Measurements from ENCODE around the gene SLC26A1.

SLC26A1 gene

DNA sequence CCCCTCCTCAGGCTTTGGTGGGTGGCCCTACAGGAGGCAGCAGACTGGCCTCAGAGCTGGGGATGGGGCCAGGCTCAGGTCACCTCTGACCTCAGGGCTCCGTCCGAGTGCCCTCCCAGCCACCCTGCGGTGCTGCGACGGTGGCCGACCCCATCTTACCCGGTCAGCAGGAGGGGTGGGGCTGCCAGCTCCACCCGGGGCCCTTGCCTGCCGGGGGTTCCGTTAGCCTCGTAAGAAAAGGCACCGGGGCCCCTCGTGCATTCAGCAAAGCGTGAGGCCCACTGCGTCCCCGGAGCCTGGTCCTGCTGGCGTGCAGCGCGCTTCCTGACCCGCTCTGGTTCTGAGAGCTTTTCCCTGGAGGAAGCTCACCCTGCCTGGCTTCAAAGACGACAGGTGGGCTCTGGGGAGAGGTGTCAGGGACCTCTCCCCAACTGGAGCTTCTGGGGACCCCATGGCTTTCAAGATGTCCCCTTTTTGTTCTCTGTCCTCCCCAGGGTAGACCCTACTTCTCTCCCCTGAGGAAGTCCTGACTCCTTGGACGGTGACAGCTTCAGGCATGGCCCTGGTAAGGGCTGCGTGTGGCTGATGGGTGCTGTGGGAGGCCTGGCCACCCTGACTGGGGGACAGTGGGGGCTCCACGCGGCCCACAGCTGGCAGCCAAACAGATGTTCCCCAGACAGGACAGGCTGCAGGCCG is 34.2 kb upstream of the SLC26A1 start:
- no peak overlapping the region for H3K4me3 ChIP-seq (ENCODE audit: low read depth, low read length)
- H3K27me3 ChIP-seq (ENCODE audit: control insufficient read depth, insufficient read depth, low read length) = no peaks in the 10 kb centered on the region
- H3K27ac ChIP-seq (ENCODE audit: low read depth, low read length) = no peak overlapping the region
- H3K4me1 ChIP-seq (ENCODE audit: control insufficient read depth, insufficient read depth, low read length) = no peaks in the 10 kb centered on the region; the same call in 1 of the 2 replicates
- no peaks in the 10 kb centered on the region for H3K9me3 ChIP-seq (ENCODE audit: control insufficient read depth, insufficient read depth, low read length)
- no peak overlapping the region for H3K9ac ChIP-seq (ENCODE audit: low read depth, low read length)
- peaks cover 17% of the 10 kb centered on the region for H3K36me3 ChIP-seq (ENCODE audit: control insufficient read depth, insufficient read depth, low read length)

DNA sequence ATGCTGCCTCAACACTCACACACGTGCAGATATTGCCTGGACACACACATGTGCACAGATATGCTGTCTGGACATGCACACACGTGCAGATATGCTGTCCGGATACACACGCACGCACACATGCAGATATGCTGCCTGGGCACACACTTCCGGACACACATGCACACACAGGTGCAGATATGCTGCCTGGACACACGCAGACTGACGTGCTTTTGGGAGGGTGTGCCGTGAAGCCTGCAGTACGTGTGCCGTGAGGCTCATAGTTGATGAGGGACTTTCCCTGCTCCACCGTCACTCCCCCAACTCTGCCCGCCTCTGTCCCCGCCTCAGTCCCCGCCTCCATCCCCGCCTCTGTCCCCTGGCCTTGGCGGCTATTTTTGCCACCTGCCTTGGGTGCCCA is 32.9 kb upstream of the SLC26A1 start:
- Histone ChIP-seq H3K27me3 (ENCODE audit: control insufficient read depth, insufficient read depth, low read length) (no peaks in the 10 kb centered on the region), H3K36me3 (ENCODE audit: control insufficient read depth, insufficient read depth, low read length) (peaks cover 17% of the 10 kb centered on the region), H3K27ac (ENCODE audit: low read depth, low read length) (no peak overlapping the region), H3K4me1 (ENCODE audit: control insufficient read depth, insufficient read depth, low read length) (no peaks in the 10 kb centered on the region; the same call in 1 of the 2 replicates), H3K4me3 (ENCODE audit: low read depth, low read length) (no peak overlapping the region), H3K9ac (ENCODE audit: low read depth, low read length) (no peak overlapping the region), H3K9me3 (ENCODE audit: control insufficient read depth, insufficient read depth, low read length) (no peaks in the 10 kb centered on the region)

DNA sequence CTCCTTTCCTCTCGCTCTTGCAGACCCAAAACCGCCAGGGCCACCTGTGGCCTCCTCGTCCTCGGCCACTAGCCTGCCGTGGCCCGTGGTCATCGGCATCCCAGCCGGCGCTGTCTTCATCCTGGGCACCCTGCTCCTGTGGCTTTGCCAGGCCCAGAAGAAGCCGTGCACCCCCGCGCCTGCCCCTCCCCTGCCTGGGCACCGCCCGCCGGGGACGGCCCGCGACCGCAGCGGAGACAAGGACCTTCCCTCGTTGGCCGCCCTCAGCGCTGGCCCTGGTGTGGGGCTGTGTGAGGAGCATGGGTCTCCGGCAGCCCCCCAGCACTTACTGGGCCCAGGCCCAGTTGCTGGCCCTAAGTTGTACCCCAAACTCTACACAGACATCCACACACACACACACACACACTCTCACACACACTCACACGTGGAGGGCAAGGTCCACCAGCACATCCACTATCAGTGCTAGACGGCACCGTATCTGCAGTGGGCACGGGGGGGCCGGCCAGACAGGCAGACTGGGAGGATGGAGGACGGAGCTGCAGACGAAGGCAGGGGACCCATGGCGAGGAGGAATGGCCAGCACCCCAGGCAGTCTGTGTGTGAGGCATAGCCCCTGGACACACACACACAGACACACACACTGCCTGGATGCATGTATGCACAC is 31.8 kb upstream of the SLC26A1 start:
- Histone ChIP-seq H3K9ac (ENCODE audit: low read depth, low read length) (no peak overlapping the region), H3K27me3 (ENCODE audit: control insufficient read depth, insufficient read depth, low read length) (no peaks in the 10 kb centered on the region), H3K36me3 (ENCODE audit: control insufficient read depth, insufficient read depth, low read length) (peaks cover 17% of the 10 kb centered on the region), H3K4me3 (ENCODE audit: low read depth, low read length) (no peak overlapping the region), H3K27ac (ENCODE audit: low read depth, low read length) (no peak overlapping the region), H3K9me3 (ENCODE audit: control insufficient read depth, insufficient read depth, low read length) (no peaks in the 10 kb centered on the region), H3K4me1 (ENCODE audit: control insufficient read depth, insufficient read depth, low read length) (no peaks in the 10 kb centered on the region; the same call in 1 of the 2 replicates)

DNA sequence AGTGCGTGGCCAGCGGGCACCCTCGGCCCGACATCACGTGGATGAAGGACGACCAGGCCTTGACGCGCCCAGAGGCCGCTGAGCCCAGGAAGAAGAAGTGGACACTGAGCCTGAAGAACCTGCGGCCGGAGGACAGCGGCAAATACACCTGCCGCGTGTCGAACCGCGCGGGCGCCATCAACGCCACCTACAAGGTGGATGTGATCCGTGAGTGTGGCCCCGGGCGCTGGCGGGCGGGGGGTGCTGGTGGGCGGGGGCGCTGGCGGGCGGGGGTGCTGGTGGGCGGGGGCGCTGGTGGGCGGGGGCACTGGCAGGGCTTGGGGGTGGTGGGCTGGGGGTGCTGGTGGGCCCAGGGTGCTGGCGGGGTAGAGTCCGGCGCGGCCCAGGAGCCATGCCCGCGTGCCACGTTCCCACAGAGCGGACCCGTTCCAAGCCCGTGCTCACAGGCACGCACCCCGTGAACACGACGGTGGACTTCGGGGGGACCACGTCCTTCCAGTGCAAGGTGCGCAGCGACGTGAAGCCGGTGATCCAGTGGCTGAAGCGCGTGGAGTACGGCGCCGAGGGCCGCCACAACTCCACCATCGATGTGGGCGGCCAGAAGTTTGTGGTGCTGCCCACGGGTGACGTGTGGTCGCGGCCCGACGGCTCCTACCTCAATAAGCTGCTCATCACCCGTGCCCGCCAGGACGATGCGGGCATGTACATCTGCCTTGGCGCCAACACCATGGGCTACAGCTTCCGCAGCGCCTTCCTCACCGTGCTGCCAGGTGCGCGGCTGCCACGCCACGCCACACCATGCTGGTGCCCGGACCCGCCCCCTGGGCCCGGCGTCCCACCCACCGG is 30.9 kb upstream of the SLC26A1 start:
- Histone ChIP-seq H3K4me1 (ENCODE audit: control insufficient read depth, insufficient read depth, low read length) (peaks cover 2% of the 10 kb centered on the region; the same call in 1 of the 2 replicates), H3K4me3 (ENCODE audit: low read depth, low read length) (no peak overlapping the region), H3K9me3 (ENCODE audit: control insufficient read depth, insufficient read depth, low read length) (no peaks in the 10 kb centered on the region), H3K9ac (ENCODE audit: low read depth, low read length) (no peak overlapping the region), H3K27me3 (ENCODE audit: control insufficient read depth, insufficient read depth, low read length) (no peaks in the 10 kb centered on the region), H3K36me3 (ENCODE audit: control insufficient read depth, insufficient read depth, low read length) (peaks cover 17% of the 10 kb centered on the region), H3K27ac (ENCODE audit: low read depth, low read length) (no peak overlapping the region)

DNA sequence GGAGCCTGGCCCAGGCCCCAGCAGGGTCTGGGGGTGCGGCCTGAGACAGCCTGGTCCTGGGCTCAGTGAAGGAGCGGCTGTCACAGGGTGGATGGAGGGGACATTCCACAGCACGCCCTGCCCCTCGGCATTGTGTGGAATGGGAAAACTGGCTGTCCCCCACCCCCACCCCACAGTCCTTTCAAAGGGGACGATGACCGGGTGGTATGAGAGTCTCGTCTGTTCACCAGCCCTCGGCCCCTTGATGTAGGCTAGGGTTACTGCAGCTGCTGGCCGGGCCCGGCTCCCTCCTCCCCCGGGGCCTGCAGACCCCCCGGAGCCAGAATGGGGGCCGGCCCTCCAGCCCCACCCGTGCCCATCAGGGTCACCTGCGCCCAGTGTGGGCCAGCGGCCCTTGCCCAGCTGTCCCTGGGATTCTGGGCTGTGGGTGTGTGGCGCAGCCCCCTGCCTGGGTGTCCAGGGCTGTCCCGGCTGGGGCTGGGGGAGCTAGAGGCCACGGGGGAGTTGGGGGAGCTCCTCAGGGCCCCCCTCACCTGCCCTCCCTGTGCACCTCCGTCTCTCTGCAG is 30.0 kb upstream of the SLC26A1 start:
- H3K9ac ChIP-seq (ENCODE audit: low read depth, low read length) = no peak overlapping the region
- H3K4me1 ChIP-seq (ENCODE audit: control insufficient read depth, insufficient read depth, low read length) = peaks cover 3% of the 10 kb centered on the region; the same call in 1 of the 2 replicates

DNA sequence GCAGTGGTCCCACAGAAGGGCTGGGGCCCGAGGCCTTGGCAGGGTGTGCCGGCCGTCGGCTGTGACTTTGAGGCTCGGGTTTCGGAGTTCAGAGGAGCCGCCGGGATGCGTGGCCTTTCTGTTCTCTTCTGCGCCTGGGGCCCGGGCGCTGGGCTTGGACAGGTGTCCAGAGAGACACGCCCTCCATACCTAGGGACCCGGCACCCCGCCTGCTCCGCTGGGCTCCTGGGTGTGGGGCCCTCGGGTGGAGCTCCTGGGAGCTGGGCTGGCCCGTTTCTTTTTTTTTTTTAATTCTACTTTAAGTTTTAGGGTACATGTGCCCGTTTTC is 29.5 kb upstream of the SLC26A1 start:
- Histone ChIP-seq H3K4me3 (ENCODE audit: low read depth, low read length) (no peak overlapping the region), H3K4me1 (ENCODE audit: control insufficient read depth, insufficient read depth, low read length) (peaks cover 3% of the 10 kb centered on the region; the same call in 1 of the 2 replicates), H3K9me3 (ENCODE audit: control insufficient read depth, insufficient read depth, low read length) (no peaks in the 10 kb centered on the region), H3K27me3 (ENCODE audit: control insufficient read depth, insufficient read depth, low read length) (no peaks in the 10 kb centered on the region), H3K9ac (ENCODE audit: low read depth, low read length) (no peak overlapping the region), H3K36me3 (ENCODE audit: control insufficient read depth, insufficient read depth, low read length) (peaks cover 17% of the 10 kb centered on the region), H3K27ac (ENCODE audit: low read depth, low read length) (no peak overlapping the region)

More for the DNA sequence above, 30.0 kb upstream of the SLC26A1 start:
- no peaks in the 10 kb centered on the region for H3K27me3 ChIP-seq (ENCODE audit: control insufficient read depth, insufficient read depth, low read length)
- H3K27ac ChIP-seq (ENCODE audit: low read depth, low read length) = no peak overlapping the region
- no peak overlapping the region for H3K4me3 ChIP-seq (ENCODE audit: low read depth, low read length)
- no peaks in the 10 kb centered on the region for H3K9me3 ChIP-seq (ENCODE audit: control insufficient read depth, insufficient read depth, low read length)
- peaks cover 17% of the 10 kb centered on the region for H3K36me3 ChIP-seq (ENCODE audit: control insufficient read depth, insufficient read depth, low read length)

DNA sequence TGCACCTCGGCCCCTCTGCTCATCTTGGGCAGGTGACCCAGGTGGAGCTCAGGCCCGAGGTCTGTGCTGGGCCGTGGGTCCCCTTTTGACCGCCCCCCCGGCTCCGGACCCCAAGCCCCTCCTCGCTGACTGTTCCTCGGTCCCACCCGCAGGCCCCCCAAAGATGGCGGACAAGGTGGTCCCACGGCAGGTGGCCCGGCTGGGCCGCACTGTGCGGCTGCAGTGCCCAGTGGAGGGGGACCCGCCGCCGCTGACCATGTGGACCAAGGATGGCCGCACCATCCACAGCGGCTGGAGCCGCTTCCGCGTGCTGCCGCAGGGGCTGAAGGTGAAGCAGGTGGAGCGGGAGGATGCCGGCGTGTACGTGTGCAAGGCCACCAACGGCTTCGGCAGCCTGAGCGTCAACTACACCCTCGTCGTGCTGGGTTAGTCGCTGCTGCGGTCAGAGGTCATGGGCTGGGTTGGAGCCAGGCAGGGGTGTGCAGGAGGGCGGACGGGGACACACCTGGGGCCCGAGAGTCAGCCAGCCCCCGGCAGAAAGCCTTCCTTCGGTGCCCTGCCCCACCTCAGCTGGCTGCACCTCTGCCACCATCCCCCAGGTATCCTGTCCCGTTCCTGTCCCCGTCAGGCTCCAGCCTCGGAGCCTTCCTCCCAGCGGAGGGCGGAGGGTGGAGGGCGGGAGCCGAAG is 29.0 kb upstream of the SLC26A1 start:
- Histone ChIP-seq H3K27me3 (ENCODE audit: control insufficient read depth, insufficient read depth, low read length) (no peaks in the 10 kb centered on the region), H3K4me3 (ENCODE audit: low read depth, low read length) (no peak overlapping the region), H3K36me3 (ENCODE audit: control insufficient read depth, insufficient read depth, low read length) (peaks cover 17% of the 10 kb centered on the region), H3K27ac (ENCODE audit: low read depth, low read length) (no peak overlapping the region), H3K9ac (ENCODE audit: low read depth, low read length) (no peak overlapping the region), H3K9me3 (ENCODE audit: control insufficient read depth, insufficient read depth, low read length) (no peaks in the 10 kb centered on the region), H3K4me1 (ENCODE audit: control insufficient read depth, insufficient read depth, low read length) (peaks cover 3% of the 10 kb centered on the region; the same call in 1 of the 2 replicates)

DNA sequence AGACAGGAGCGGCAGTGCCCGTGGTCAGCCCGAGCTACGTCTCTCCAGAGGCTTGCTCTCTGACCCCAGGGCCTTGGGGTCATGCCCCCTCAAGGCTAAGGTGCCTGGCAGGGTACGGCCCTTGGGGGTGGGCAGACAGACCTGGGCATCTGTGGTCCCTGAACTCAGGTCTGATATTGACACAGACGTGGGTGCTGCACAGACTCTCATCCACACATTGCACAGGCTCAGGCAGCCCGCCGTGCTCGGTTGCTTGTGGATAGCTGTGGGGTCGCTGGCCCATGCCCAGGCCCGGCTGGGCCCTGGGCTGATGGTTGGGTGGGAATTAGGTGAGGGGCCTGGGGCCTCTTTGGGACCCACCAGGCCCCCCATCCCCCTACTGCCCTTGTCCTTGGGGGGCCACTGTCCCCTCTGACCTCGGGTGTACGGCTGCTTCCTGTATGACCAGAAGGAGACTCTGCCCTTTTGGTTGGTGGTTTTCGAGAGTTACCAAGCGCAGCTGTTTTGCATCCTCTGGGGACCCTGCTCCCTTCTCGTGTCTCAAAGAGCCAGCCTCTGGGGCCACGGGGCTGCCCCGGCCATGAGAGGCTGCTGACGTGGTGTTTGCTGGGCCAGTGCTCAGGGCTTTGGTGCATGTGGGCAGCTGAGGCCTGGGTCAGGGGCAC is 28.3 kb upstream of the SLC26A1 start:
- Histone ChIP-seq H3K9ac (ENCODE audit: low read depth, low read length) (no peak overlapping the region), H3K9me3 (ENCODE audit: control insufficient read depth, insufficient read depth, low read length) (no peaks in the 10 kb centered on the region), H3K27ac (ENCODE audit: low read depth, low read length) (no peak overlapping the region), H3K4me1 (ENCODE audit: control insufficient read depth, insufficient read depth, low read length) (peaks cover 3% of the 10 kb centered on the region; the same call in 1 of the 2 replicates), H3K36me3 (ENCODE audit: control insufficient read depth, insufficient read depth, low read length) (peaks cover 17% of the 10 kb centered on the region), H3K27me3 (ENCODE audit: control insufficient read depth, insufficient read depth, low read length) (no peaks in the 10 kb centered on the region), H3K4me3 (ENCODE audit: low read depth, low read length) (no peak overlapping the region)

DNA sequence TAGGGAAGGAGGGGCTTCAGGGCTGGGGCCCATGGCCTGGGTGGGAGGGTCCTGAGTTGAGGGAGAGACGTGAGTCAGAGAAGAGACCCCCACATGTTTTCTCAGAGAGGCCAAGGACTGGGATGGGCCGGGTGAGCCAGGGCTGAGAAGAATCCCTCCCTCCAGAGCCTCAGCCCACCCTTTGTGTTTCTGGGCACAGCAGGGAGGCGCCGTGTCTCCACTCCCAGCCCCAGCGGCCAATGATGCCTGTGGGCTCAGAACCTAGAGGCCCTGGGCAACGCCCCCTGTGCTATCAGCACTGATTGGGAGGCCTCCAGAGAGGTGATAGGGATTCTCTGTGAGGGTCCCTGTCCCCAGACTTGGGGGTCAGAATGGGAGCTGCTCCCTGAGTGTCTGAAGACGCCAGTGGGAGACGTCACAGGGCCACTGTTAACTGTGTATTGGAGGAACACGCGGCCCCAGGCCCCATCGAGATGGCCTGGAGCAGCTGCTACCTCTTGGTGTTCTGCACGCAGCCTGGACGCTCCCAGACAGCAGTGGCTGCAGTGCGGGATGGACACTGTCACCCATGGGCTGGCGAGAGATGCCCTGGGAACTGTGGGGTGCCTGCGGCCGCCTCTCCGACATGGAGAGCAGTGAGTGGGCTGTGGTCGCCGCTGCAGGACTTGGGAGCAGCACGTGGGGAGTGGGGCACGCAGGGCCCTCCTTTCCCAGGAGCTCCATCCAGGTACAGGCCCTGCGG is 26.7 kb upstream of the SLC26A1 start:
- Histone ChIP-seq H3K36me3 (ENCODE audit: control insufficient read depth, insufficient read depth, low read length) (0 out of 2 replicates have a peak, but pooled peaks cover 6% of the 10 kb centered on the region), H3K9me3 (ENCODE audit: control insufficient read depth, insufficient read depth, low read length) (no peaks in the 10 kb centered on the region), H3K4me3 (ENCODE audit: low read depth, low read length) (no peak overlapping the region), H3K27ac (ENCODE audit: low read depth, low read length) (no peak overlapping the region), H3K27me3 (ENCODE audit: control insufficient read depth, insufficient read depth, low read length) (no peaks in the 10 kb centered on the region), H3K4me1 (ENCODE audit: control insufficient read depth, insufficient read depth, low read length) (0 out of 2 replicates have a peak, but pooled peaks cover 3% of the 10 kb centered on the region), H3K9ac (ENCODE audit: low read depth, low read length) (no peak overlapping the region)

Measured in HUES48 (cell line).